ENCODE measurements around the gene PEX14.

The PEX14 gene

DNA sequence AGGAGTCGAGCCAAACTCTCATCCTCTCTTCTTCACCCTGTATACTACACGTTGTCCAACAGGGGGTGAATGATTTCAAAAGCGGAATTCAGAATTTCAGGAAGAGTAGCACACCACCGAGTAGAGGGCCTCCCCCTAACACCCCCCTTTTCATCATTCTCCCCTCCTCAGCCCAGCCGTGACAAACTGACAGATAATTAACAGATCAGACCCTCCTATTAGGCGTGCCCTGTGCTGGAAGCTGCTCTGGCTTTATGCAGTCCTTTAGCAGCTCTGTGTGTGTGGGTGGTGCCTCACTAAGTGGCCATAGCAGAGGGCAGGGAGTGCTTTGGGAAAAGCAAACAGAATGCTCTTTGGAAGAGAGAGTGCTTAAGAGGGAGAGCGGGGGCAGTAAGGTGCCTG lies 44.3 kb downstream of the PEX14 start:
- no peak for DNase-seq (ENCODE audit: low read depth in 1 of 2, low spot score in 1 of 2)

DNA sequence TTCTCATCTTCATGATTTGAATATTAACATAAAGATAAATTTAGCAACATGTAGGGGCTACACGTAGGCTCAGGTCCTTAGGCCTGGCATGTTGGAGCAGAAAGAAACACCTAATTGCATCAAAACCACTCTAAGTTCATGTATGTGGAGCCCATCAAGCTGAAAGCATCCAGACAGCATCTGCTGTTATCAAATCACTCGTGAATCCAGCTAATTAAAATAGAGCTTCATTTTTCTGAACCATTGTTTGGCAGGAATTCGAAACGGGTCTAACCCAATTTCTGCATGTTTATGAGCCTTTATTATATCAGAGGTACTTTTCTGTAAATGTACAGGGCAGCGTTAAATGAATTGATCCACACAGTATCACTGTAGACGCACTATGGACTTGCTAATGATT lies 45.7 kb downstream of the PEX14 start:
- no peak for TF ChIP-seq GABPA (IDR thresholded peaks at IDR 0.05; ENCODE audit: low read depth)
- TF ChIP-seq, protein P1, sequence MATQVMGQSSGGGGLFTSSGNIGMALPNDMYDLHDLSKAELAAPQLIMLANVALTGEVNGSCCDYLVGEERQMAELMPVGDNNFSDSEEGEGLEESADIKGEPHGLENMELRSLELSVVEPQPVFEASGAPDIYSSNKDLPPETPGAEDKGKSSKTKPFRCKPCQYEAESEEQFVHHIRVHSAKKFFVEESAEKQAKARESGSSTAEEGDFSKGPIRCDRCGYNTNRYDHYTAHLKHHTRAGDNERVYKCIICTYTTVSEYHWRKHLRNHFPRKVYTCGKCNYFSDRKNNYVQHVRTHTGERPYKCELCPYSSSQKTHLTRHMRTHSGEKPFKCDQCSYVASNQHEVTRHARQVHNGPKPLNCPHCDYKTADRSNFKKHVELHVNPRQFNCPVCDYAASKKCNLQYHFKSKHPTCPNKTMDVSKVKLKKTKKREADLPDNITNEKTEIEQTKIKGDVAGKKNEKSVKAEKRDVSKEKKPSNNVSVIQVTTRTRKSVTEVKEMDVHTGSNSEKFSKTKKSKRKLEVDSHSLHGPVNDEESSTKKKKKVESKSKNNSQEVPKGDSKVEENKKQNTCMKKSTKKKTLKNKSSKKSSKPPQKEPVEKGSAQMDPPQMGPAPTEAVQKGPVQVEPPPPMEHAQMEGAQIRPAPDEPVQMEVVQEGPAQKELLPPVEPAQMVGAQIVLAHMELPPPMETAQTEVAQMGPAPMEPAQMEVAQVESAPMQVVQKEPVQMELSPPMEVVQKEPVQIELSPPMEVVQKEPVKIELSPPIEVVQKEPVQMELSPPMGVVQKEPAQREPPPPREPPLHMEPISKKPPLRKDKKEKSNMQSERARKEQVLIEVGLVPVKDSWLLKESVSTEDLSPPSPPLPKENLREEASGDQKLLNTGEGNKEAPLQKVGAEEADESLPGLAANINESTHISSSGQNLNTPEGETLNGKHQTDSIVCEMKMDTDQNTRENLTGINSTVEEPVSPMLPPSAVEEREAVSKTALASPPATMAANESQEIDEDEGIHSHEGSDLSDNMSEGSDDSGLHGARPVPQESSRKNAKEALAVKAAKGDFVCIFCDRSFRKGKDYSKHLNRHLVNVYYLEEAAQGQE (IDR thresholded peaks at IDR 0.05; ENCODE audit: insufficient replicate concordance, low read depth), result no peak
- no peaks in the 10 kb centered on the region for H3K27me3 ChIP-seq (ENCODE audit: insufficient read depth, poor library complexity, severe bottlenecking)
- DNase-seq (ENCODE audit: low read depth in 1 of 2, low spot score in 1 of 2), result no peak

More for the DNA sequence above, 44.3 kb downstream of the PEX14 start:
- Histone ChIP-seq H3K27me3 (ENCODE audit: insufficient read depth, poor library complexity, severe bottlenecking) (no peaks in the 10 kb centered on the region), H3K4me3 (replicated peaks; ENCODE audit: insufficient read depth, low read length) (no peak overlapping the region), H3K27ac (replicated peaks) (no peak overlapping the region)
- no peak for TF ChIP-seq SPI1 (IDR thresholded peaks at IDR 0.05; ENCODE audit: borderline replicate concordance, low read depth)
- no peak for TF ChIP-seq GABPA (IDR thresholded peaks at IDR 0.05; ENCODE audit: low read depth)
- TF ChIP-seq, protein P2, sequence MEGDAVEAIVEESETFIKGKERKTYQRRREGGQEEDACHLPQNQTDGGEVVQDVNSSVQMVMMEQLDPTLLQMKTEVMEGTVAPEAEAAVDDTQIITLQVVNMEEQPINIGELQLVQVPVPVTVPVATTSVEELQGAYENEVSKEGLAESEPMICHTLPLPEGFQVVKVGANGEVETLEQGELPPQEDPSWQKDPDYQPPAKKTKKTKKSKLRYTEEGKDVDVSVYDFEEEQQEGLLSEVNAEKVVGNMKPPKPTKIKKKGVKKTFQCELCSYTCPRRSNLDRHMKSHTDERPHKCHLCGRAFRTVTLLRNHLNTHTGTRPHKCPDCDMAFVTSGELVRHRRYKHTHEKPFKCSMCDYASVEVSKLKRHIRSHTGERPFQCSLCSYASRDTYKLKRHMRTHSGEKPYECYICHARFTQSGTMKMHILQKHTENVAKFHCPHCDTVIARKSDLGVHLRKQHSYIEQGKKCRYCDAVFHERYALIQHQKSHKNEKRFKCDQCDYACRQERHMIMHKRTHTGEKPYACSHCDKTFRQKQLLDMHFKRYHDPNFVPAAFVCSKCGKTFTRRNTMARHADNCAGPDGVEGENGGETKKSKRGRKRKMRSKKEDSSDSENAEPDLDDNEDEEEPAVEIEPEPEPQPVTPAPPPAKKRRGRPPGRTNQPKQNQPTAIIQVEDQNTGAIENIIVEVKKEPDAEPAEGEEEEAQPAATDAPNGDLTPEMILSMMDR (IDR thresholded peaks at IDR 0.05; ENCODE audit: insufficient read depth, low read length), result no peak
- TF ChIP-seq, protein P1 (IDR thresholded peaks at IDR 0.05; ENCODE audit: insufficient replicate concordance, low read depth), result no peak
- TF ChIP-seq POLR2AphosphoS5 (IDR thresholded peaks at IDR 0.05; ENCODE audit: low read depth), result no peak

DNA sequence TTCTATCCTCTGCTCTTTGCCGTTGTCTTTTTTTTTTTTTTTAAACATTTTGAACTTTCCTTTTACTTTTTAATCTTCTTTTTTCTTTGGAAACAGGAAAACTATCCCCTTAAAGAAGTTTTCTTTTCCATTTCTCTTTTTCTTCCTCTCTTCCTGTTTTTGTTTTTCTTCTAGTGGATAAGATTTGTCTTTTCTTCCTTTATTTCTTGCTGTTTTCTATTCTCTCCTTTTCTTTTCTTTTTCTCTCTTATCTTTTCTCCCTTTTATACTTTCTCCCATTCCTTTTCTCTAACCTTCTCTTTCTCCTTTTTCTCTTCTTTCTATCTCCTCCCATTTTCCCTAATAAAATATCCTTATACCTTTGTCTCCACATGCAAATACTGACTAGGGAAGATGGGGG lies 46.2 kb downstream of the PEX14 start:
- Histone ChIP-seq H3K27ac (replicated peaks) (no peak overlapping the region), H3K27me3 (ENCODE audit: insufficient read depth, poor library complexity, severe bottlenecking) (no peaks in the 10 kb centered on the region), H3K4me3 (replicated peaks; ENCODE audit: insufficient read depth, low read length) (no peak overlapping the region)
- TF ChIP-seq, protein P1 (IDR thresholded peaks at IDR 0.05; ENCODE audit: insufficient replicate concordance, low read depth), result no peak
- no peak for TF ChIP-seq POLR2AphosphoS5 (IDR thresholded peaks at IDR 0.05; ENCODE audit: low read depth)
- TF ChIP-seq, protein P2 (IDR thresholded peaks at IDR 0.05; ENCODE audit: insufficient read depth, low read length), result no peak
- TF ChIP-seq SPI1 (IDR thresholded peaks at IDR 0.05; ENCODE audit: borderline replicate concordance, low read depth), result no peak
- TF ChIP-seq GABPA (IDR thresholded peaks at IDR 0.05; ENCODE audit: low read depth), result no peak
- no peak for DNase-seq (ENCODE audit: low read depth in 1 of 2, low spot score in 1 of 2)

More for the DNA sequence above, 45.7 kb downstream of the PEX14 start:
- no peak overlapping the region for H3K27ac ChIP-seq (replicated peaks)
- no peak overlapping the region for H3K4me3 ChIP-seq (replicated peaks; ENCODE audit: insufficient read depth, low read length)

All from HL-60 (cell line).